Fibroblast of peridontal ligament (primary cell): Measurements from ENCODE around the gene CDCA5.
"Not testable (repeated sequence)": the region's sequence is repeated elsewhere in the genome, so short reads cannot be mapped to it uniquely, and the experiment has no call there.

ENCODE experiments used
- DNase-seq: peaks from one replicate; pipeline ENCODE4 v3.0.0-alpha.2; 2010; ENCODE audit errors: extremely low read depth

Gene CDCA5

GRCh38 chr11:65119670-65119995 lies 35.8 kb upstream of the CDCA5 start:
- no peak for DNase-seq

DNA sequence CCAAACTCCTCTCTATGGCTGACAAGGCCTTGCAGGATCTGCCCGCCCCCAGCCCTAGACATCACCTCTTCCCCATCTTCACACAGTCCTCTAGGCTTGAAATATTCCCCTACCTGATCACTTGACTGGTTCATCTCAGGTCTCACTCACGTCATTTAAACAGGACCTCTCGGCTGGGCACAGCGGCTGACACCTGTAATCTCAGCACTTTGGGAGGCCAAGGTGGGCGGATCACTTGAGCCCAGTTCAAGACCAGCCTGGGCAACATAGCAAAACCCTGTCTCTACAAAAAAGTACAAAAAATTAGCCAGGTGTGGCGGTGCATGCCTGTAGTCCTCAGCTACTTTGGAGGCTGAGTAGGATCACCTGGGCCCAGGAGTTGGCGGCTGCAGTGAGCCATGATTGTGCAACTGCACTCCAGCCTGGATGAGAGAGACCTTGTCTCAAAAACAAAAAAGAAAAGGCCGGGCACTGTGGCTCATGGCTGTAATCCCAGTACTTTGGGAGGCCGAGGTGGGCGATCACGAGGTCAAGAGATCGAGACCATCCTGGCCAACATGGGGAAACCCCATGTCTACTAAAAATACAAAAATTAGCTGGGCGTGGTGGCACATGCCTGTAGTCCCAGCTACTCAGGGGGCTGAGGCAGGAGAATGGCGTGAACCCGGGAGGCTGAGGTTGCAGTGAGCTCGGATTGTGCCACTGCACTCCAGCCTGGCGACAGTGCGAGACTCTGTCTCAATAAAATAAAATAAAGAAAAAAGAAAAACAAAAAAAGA lies 35.2 kb upstream of the CDCA5 start:
- not testable (repeated sequence) for DNase-seq

DNA sequence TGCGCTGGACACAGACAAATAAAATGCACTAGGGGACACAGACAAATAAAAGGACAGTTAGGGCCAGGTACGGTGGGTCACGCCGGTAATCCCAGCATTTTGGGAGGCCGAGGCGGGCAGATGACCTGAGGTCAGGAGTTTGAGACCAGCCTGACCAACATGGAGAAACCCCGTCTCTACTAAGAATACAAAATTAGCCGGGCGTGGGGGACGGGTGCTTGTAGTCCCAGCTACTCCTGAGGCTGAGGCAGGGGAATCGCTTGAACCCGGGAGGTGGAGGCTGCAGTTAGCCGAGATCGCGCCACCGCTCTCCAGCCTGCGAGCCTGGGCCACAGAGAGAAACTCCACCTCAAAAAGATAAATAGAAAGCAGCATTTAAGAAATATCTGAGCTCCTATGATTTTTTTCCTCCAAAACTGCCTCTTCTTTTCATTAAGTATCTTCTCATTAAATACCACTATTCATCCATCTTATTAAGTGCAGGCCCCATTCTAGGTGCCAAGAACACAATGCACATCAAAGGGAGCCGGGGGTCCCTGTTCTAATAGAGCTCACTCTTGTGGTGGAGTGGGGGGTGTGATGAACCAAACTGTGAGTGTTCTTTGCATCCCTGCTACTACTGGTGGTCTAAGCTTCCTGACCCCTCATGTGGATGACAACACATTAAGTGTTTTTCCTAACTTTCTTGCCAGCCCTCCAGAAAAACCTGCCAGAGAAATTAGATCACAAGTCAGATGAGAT lies 34.4 kb upstream of the CDCA5 start:
- DNase-seq: no peak

DNA sequence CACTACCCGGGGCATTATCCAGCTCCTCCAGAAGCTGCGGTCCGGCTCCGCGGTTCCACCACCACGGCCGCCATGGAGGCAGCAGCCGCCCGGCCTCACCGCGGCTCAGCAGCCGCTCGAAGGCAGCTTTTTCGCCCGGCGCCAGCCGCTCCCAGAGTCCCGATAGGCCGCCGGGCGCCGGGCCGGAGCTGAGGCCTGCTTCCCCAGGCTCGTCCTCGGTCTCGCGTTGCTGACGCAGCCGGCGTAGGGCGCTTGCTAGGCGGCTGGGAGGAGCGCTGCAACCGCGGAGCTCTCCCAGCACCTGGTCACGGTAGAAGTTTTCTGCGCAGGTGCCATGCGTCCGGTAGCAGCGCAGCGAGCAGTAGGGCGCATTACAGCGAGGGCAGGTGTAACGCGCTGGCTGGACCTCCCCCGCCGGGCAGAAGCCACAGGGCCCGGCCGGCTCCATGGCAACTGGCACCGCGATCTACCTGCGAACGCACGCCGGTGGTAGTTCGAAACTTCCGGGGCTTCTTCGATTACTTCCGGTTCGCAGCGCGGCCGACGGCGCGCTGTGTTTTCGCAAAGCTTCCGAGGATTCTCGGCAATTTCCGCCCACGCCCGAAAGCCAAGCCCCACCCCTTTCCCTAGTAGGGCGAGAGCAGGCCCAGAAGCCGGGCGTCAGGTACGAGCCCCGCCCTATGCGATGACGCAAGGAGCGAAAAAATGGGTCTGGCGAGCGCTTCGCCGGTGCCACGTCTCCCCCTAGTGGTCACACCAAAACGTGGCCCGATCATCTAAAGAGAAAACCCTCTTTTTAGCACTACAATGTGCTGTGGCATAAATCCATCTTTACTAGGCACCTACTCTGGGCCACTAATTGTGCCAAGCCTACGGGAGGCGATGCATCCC lies 33.6 kb upstream of the CDCA5 start, which contains the start of gene ZNHIT2:
Gene ZNHIT2 (minus strand): TSS at position 496 of the 891 bp plus-strand sequence. CDS start 48 bp downstream, at position 448.
- DNase-seq: peak; percentile 98

GRCh38 chr11:65116370-65117205 lies 32.7 kb upstream of the CDCA5 start:
- no peak for DNase-seq

DNA sequence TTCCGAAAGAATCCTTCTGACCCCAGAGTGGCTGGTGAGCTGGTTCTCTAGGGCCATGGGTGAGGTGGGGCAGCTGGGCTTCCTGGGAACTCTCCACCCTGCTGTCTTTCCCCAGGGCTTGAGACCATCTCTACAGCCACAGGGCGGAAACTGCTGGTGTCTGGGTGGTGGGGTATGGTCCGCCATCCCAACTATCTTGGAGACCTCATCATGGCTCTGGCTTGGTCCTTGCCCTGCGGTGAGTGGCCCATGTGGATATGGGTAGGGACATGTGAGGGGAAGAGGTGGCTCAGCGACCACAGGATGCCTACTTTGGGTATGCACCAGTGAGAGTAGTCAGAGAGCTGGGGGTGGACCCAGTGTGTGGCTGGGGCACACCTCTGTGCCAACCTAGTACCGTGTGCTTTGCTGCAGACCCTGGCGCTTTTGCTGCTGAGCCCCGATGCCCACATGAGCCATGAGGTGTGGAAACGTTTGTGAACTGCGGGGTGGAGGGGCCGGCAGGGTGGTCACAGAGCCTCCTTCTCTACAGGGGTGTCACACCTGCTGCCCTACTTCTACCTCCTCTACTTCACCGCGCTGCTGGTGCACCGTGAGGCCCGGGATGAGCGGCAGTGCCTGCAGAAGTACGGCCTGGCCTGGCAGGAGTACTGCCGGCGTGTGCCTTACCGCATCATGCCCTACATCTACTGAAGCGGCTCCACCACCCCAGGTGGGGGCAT lies 31.7 kb upstream of the CDCA5 start:
- DNase-seq: no peak

DNA sequence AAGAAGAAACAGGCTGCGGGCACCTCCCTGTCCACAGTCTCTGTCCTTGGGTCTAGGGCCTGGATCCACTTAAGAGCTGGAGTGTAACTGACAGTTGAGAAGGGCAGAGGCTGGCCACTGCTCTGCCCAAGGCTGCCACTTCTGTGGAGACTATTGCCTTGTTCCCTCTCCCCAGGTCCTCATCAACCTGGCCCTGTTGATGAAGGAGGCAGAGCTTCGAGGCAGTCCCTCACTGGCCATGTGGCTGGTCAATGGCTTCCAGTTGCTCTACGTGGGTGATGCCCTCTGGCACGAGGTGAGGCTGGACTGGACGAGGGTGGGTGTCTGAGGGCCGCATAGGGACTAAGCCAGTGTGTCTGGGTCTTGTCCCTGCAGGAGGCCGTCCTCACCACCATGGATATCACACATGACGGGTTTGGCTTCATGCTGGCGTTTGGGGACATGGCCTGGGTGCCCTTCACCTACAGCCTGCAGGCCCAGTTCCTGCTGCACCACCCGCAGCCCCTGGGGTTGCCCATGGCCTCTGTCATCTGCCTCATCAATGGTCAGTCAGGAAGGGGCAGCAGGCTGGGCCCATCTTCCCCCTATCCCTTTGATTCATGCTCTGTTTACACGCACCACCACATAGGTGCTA lies 30.8 kb upstream of the CDCA5 start:
- DNase-seq: no peak

GRCh38 chr11:65113839-65114238 lies 30.0 kb upstream of the CDCA5 start:
- no peak for DNase-seq

DNA sequence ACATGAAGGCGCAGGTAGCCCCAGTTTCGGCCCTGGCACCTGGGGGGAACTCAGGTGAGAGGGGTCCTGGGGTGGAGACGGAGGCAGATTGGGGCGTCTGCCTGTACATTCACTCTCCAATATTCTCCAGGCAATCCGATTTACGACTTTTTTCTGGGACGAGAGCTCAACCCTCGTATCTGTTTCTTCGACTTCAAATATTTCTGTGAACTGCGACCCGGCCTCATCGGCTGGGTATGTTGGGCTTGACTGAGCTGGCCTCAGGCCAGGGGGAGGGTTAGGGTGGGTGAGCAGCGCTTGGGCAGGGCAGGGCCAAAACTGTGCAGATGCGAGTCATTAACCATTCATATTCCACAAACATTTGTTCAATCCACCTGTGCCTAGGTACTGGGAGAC lies 29.5 kb upstream of the CDCA5 start:
- DNase-seq: no peak

- no peak for DNase-seq
These were observed 28.9 kb upstream of the CDCA5 start for GRCh38 chr11:65112546-65113360.

DNA sequence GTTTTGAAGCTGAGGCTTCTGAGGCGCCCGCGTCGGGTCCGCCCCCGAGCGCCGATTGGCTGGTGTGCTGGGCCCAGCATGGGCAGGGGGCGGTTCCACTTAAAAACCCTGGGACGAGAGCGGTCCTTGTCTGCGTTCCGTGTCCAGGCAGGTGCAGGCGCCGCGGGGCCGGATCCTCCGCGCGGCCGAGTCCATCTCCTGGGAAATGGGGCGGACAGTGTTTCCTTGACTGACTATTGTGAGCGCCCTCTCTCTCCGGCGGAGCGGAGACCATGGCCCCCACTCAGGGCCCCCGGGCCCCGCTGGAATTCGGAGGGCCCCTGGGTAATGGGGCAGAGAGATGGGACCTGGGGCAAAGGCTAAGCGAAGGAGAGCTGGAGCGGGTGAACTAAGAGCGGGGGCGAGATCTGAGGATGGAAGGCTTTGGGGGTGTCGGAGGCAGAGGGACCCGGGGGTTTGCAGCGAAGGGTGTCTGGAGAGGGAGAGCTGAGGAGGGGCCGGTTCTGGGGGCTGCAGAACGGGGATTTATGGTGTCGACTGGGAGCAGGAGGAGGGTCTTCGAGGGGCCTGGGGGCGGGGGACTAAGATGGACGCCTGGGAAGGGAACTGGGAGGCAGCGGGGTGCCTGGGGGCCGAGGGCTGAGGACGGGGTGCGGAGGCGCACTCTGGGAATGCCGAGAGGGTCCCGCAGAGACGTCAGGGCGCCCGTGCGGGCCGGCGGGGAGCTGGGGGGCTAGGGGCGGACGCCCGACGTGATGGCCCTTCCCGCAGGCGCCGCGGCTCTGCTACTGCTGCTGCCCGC lies 28.1 kb upstream of the CDCA5 start, which contains the start of gene TM7SF2:
Gene TM7SF2 (plus strand): TSS at position 129 of the 802 bp plus-strand sequence. CDS start 144 bp downstream, at position 273.
- peak; percentile 73 for DNase-seq

GRCh38 chr11:65111159-65111743 lies 27.4 kb upstream of the CDCA5 start:
- DNase-seq: no peak

- peak; percentile 76 for DNase-seq
These were observed 26.6 kb upstream of the CDCA5 start for GRCh38 chr11:65110354-65110861.

DNA sequence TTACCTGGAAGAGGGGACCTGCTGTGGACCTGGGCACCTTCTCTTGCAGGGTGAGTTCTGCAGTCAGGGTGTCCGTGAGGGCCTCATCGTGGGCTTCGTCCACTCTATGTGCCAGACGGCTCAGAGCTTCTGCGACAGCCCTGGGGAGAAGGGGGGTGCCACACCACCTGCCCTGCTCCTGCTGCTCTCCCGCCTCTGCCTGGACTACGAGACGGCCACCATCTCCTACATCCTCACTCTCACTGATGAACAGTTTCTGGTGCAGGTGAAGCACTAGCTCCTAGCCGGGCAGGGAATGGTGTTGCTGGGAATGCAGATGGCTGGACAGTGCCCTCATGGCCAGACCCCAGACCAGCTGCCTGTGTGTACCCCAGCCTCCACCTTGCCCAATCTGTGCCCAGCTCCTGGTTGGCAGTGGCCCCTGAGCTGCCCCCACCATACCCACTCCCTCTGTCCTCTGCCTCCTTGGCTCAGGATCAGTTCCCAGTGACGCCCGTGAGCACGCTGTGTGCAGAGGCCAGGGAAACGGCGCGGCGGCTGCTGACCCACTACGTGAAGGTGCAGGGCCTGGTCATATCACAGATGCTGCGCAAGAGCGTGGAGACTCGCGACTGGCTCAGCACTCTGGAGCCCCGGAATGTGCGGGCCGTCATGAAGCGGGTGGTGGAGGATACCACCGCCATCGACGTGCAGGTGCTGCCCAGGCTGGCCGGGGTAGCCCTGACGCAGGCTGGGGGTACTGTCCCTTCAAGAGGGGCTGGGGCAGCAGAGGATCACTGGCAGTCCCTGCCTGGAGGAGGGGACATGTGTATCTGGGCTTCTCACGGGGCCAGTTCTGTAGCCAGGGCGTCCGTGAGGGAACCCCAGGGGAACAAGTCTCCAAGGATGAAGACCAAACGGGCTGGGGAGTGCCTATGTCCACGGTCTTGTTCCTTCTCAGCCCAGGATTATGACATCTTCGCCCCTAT lies 25.7 kb upstream of the CDCA5 start:
- no peak for DNase-seq

DNA sequence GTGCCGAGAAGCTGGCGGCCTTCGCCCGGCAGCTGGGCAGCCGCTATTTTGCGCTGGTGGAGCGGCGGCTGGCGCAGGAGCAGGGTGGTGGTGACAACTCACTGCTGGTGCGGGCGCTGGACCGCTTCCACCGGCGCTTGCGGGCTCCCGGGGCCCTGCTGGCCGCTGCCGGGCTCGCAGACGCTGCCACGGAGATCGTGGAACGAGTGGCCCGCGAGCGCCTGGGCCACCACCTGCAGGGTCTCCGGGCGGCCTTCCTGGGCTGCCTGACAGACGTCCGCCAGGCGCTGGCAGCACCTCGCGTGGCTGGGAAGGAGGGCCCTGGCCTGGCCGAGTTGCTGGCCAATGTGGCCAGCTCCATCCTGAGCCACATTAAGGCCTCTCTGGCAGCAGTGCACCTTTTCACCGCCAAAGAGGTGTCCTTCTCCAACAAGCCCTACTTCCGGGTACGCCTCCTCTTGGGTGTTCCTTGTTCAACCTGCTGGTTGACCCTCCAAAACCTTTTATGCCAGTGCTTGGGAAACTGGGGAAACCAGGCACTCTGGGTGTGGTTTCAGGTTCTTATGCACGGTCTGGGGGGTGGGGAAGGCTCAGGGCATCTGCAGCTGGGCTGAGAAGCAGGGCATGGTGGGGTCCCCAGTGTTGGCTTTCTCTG lies 24.8 kb upstream of the CDCA5 start:
- no peak for DNase-seq
